GM12872 (cell line): ENCODE measurements around the gene SCAP.

Experiments used
- TF ChIP-seq, protein P1 (sequence below): IDR thresholded peaks from 3 replicates; pipeline ENCODE4 v1.5.1; 2011; ENCODE audit warnings: low read depth, mild to moderate bottlenecking, low read length, moderate library complexity; ENCODE audit not compliant: insufficient read depth

Gene SCAP

DNA sequence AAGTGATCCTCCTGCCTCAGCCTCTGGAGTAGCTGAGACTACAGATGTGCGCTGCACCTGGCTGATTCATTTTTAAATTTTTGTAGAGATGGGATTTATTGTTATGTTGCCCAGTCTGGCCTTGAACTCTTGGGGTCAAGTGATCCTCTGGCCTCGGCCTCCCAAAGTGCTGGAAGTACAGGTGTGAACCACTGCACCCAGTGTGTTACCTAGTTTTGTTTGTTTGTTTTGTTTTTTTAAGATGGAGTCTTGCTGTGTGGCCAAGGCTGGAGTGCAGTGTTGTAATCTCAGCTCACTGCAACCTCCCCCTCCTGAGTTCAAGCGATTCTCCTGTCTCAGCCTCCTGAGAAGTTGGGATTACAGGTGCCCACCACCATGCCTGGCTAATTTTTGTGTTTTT lies 82.8 kb downstream of the SCAP start:
- TF ChIP-seq, protein P1, sequence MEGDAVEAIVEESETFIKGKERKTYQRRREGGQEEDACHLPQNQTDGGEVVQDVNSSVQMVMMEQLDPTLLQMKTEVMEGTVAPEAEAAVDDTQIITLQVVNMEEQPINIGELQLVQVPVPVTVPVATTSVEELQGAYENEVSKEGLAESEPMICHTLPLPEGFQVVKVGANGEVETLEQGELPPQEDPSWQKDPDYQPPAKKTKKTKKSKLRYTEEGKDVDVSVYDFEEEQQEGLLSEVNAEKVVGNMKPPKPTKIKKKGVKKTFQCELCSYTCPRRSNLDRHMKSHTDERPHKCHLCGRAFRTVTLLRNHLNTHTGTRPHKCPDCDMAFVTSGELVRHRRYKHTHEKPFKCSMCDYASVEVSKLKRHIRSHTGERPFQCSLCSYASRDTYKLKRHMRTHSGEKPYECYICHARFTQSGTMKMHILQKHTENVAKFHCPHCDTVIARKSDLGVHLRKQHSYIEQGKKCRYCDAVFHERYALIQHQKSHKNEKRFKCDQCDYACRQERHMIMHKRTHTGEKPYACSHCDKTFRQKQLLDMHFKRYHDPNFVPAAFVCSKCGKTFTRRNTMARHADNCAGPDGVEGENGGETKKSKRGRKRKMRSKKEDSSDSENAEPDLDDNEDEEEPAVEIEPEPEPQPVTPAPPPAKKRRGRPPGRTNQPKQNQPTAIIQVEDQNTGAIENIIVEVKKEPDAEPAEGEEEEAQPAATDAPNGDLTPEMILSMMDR: no peak

DNA sequence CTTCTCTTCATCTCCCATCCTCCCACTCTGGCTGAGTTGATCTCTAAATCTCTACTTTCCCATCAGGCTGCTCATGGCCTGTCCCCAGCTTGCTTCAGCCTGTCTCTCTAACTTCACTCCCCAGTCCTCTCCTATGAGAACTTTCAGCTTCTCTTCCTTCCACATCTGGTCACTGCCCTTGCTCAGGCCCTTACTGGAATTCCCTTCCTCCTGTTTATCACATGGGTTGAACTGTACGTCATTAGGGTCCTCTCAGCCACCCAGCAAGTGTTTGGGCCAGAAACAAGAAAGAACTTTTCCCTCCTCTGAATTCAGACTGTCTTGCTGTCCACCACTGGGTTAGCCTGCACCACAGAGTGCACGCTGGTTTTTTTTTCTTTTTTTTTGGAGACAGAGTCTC lies 89.9 kb downstream of the SCAP start:
- TF ChIP-seq, protein P1: no peak

DNA sequence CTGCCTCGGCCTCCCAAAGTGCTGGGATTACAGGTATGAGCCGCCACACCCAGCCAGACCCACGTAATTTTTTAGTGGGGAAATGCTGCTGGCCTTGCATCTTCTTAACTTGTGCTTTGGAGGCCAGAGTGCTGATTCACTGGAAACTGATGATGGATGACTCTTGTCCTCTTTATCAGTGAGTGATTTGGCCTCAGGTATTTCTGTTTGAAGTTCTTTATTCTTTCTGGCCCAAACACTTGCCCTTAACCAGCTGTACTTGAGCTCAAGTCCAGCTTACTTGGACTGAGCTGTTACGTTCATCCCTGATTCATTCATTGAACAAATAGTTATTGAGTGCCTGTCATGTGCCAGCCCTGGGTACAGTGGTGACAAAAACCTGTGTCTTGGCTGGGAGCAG lies 90.7 kb downstream of the SCAP start:
- TF ChIP-seq, protein P1: no peak

DNA sequence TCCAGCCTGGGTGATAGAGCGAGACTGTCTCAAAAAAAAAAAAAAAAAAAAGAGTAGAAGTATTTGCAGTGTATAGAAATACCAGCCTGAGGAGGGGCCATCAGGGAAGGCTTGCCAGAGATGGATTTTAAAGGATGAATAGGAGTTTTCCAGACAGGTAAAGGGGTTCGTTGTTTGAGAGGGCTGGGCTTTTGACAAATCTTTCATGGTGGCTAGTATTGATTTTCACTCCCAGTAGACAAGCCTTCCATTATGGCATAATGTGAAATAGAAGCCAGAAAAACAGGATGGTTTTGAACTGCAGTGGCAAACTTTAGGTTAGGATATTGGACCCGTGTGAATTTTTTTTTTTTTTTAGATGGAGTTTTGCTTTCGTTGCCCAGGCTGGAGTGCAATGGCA lies 91.3 kb downstream of the SCAP start:
- TF ChIP-seq, protein P1: no peak

DNA sequence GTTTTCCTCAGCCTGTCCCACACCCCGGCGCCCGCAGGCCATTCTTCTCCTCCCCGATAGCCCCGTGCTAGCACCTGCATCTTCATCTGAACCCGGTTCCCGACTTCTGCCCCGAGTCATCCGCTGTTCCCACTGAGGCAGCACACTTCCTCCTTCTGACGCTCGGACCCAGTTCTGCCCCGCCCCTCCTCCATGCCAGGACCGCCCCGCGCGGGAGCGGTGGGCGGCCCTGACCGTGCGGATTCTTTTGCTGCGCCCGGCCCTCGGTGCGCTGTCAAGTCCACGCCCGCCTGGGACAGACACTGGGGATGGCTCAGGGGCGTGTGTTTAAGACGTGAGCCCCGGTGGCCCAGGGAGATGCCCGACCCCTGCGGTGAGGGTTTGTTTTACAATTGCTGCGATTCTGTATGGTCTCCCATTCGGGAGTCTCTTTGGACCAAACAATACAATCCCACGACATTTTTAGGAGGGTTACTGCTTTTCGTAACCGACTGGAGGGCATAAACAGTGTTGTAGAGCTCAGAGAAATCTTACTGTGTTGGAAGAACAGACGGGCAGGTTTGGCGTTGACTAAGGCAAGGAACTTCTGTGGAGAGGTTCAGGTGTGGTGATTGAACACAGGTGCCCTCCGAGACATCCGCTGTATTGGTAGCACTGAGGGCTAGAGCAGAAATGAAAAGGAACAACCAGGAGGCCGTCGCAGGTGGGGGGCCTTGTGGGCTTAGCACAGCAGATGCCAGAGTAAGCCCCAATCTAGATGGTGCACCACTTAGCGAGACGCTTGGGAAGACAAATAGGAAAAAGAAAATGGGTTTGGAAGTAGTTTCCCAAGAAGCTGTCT lies 94.2 kb downstream of the SCAP start:
- TF ChIP-seq, protein P1: no peak

DNA sequence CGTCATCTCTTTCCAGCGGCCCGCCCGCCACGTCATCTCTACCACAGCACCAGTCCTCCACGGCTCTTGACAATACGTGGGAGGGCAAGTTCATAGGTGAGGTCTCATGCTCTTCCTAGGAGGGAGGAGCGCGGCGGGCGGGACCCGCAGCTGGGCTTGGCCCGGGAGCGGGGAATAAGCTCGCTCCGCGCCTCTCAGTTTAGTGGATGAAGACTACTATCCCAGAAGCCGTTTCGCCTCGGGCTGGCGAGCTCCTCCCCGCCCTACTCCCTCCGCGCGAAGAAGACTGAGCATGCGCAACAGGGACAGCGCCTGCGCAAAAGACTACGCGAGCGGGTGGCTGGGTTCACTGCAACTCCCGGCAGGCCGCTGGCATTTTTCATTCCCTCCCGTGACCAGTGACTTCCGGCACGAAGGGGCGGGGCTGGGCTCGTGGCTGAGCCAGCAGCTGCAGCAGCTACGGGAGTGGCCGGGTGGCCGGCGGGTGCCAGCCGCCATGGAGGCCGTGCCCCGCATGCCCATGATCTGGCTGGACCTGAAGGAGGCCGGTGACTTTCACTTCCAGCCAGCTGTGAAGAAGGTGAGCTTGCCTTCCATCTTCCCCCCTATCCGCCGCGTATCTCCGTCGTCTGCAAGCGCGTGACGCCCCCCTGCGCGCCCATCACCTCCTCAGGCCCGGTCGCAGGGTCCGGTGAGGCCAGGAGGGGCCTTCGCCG lies 95.0 kb downstream of the SCAP start, which contains the start of gene PTPN23:
Gene PTPN23 (plus strand): TSS at position 421 of the 716 bp plus-strand sequence. CDS start 76 bp downstream, at position 497.
- TF ChIP-seq, protein P1: no peak

DNA sequence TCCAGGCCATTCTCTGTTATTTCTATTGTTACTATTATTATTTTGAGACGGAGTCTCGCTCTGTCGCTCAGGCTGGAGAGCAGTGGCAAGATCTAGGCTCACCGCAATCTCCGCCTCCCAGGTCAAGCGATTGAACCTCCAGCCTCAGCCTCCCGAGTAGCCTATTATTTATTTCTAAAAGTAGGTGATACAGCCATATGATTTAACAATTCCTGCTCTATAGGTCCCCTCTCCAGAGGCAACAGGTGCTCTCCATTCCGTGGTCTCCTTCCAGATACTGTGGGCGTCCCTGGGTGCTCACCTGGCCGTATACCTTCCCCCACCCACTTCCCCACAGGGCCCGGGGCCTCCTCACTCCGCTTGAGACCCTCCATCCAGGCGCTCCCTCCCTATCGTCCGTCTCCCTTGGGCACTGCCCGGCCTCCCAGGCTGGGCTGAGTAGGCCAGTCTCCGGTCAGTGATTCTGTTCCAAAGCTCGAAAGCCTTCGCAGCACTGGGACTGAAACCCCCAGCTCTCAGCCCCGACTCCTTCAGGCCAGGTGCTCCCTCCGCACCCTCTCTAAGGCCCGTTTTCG lies 95.6 kb downstream of the SCAP start:
- TF ChIP-seq, protein P1: no peak
